Fibroblast of skin of scalp (primary cell): ENCODE measurements around the gene PARN.

Experiments
- DNase-seq: peaks from one replicate; pipeline ENCODE4 v3.0.0-alpha.2; 2013

PARN gene

DNA sequence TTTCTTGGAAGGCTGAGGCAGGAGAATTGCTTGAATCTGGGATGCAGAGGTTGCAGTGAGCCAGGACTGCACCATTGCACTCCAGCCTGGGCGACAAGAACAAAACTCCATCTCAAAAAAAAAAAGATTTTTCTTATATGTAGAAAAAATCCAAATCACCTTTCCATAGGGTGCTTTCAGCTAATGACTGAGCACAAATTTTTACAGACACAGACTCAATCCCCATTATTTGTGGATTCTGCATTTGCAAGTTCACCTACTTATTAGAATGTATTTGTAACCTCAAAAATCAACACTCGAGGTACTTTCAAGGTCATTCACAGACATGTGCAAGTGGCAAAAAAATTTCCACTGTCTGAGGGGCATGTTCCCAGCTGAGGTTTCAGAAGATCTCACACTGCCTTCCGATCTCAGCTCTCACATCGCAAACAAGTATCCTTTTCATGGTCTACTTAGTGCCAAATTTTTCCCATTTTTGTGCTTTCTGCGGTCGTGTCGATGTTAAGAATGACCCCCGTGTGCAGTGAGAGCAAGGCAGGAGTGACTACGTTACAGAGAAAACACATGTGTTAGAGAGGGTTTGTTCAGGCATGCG is 234.3 kb downstream of the PARN start:
- DNase-seq: peak; percentile 83

DNA sequence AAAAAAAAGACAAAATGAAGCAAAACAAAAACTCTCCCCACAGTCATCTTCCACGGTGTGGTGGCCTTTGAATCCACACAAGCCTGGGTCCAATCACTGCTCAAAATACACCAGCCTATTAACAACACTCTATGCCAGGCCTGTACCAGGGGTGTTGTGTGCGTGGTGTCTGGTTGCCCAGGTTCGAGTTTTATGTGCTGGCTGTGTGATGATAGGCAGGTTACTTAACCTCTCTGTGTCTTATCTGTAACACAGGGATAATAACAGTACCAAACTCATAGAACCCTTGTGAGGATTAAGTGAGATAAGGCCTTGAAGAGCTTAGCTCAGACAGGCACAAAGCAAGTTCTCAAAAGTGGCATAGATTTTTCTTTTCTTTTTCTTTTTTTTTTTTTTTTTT is 235.2 kb downstream of the PARN start:
- no peak for DNase-seq

DNA sequence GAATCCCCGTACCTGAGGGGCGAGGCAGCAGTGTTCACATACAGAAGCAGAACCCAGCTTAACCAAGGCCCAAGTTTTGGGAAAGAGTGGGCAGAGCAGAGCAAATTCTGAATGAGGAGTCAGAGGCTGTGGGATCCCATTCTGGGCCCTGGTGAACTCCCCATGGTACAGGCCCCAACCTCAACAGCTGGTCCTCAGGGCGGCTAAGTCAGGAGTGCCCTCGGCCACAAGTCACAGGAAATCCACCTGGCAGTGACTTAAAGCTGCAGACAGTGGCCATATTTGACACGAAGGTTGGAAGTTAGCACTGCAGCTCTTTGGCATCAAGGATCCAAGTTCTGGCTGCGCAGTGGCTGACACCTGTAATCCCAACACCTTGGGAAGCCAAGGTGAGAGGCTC is 237.1 kb downstream of the PARN start:
- no peak for DNase-seq

DNA sequence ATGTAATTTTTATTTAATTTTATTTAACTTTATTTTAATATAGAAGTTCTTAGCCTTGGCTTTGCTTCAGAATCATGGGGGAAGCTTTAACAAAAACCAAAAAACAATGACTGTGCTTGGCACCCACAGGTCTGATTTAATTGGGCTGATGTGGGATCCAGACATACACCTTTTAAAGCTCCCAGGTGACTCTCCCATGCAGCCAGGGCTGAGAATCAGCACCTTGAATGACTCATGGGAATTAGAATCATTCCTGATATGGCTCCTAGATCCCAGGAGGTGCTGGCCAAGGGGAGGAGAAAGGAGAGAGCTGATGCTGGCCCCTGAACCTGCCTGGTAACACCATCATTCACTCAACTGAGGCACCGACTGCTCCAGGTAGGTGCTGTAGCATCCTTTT is 240.7 kb downstream of the PARN start:
- no peak for DNase-seq

DNA sequence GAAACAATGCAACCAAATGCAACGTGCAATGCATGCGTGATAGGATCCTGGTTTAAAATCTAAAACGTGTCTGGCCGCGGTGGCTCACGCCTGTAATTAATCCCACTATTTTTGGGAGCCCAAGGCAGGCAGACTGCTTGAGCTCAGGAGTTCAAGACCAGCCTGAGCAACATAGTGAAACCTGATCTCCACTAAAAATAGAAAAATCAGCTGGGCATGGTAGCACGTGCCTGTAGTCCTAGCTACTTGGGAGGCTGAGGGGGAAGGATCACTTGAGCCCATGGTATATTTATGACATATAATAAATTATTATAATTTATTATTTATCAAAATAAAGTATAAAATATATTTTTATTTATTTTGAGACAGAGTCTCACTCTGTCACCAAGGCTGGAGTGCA is 241.8 kb downstream of the PARN start:
- no peak for DNase-seq

DNA sequence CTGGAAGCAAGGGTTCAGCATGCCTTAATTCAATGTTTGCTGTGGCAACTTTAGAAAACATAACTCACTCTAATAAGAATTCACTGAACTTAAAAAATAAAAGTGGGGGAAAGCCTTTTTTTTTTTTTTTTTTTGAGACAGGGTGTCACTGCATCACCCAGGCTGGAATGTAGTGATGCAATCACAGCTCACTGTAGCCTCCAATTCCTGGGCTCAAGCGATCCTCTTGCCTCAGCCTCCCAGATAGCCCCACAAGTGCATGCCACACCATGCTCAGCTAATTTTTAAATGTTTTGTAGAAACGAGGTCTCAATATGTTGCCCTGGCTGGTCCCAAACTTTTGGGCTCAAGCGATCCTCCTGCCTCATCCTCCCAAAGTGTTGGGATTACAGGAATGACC is 243.9 kb downstream of the PARN start:
- no peak for DNase-seq
